Diencephalon (tissue), 1 donor: ENCODE data around the gene SNRPF. TPM values are rescaled to one million over a fixed set of nuclear protein-coding genes. Genes with fewer than 3 reads are reported as not detected.

ENCODE experiments used
- total RNA-seq: library from RNA; depleted of rRNA; stranded (reverse); fragments of >200 nt; gene quantifications from one replicate; pipeline ENCODE4 v1.2.3, GENCODE V29; 2014

Gene SNRPF
- total RNA-seq, result 20.1 TPM

DNA sequence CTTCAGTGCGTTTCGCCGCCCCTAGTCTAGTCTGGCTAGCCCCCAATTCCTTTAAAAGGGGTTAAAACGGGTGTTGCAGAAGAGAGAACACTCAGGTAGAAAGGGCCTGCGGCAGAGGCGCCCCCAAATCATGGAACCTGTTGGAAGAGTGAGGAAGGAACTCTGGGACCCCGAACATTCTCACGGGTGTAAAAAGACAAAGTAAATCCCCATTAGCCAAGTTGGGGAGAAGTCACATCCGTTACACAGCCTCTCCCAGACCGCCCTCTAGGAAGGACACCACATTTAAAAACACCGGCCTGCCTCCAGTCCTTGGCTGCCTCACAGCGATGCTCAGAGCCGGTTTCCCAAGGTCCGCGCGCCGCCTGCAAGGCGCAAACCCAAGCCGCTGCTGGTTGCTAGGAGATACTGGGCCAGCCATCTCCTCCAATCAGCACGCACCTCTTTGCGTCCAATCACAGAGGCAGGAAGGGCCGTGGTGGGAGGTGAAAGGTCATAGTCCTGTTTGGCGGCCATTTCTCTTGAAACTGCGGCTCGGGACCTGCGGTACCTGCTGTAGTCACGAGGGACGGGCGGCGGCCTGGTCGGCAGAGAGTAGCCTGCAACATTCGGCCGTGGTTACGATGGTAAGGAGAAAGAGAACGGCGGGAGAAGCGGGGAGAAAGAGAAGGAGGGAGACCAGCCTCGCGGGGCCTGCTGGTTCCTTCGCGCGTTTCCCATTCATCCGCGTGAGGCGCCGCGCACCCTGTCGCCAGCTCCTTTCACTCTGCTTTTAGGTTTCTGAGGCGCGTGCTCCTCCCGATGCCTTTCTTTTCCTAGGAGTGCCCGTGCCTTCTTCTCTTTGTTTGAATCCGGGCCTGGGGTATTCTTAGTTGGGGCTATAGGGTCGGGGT lies at the start of gene SNRPF:
SNRPF (plus strand) TSS at position 502 of the 893 bp plus-strand sequence; CDS start at position 624, 122 bp downstream.

Other genes with a start within 250 kb of the SNRPF start
- 16.4 TPM for gene NTN4, start 68.2 kb upstream of the SNRPF start, total RNA-seq
- not detected for gene CCDC38, start 83.7 kb downstream of the SNRPF start, total RNA-seq
- gene AMDHD1, start 84.4 kb downstream of the SNRPF start, total RNA-seq, result 1.6 TPM
- gene HAL, start 137.4 kb downstream of the SNRPF start, total RNA-seq, result under 0.01 TPM
- 43.6 TPM for gene LTA4H, start 176.6 kb downstream of the SNRPF start, total RNA-seq